ENCODE measurements around the gene U2SURP. TPM values are rescaled to one million over a fixed set of nuclear protein-coding genes. Genes with fewer than 3 reads are reported as not detected.

Gene U2SURP
- total RNA-seq, 1 donor from 2014 or later: 106 TPM

DNA sequence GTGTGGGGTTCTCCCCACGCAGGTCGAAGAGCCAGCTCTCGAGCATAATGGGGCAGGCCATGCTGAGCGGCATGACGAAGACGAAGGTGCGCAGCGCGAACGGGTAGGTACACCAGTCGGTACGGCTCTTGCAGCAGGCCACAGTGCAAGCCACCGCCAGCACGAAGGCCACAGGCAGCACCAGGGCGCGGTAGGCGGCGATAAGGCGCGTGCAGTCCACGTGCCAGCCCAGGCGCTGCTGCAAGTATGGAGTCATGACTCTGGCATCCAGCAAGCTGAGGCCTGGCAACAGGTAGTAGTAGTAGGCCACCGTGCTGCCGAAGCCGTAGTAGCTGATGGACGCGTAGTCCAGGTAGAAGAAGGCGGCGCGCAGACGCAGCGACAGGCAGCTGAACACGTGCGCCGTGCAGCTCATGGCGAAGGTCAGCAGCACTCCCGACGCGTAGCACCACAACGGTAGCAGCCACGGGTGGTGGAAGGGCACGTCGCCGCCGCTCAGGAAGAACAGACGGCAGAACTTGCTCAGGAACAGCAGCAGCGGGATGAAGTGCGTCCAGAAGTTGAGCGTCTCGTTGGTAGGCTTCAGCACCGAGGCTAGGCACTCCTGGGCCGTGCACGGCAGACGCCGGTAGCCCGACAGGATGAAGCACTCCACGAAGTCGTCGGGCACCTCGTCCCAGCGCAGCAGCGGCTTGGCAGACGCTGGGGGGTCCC is 38.7 kb upstream of the U2SURP start:
- DNase-seq (ENCODE audit: low read depth): no peak

DNA sequence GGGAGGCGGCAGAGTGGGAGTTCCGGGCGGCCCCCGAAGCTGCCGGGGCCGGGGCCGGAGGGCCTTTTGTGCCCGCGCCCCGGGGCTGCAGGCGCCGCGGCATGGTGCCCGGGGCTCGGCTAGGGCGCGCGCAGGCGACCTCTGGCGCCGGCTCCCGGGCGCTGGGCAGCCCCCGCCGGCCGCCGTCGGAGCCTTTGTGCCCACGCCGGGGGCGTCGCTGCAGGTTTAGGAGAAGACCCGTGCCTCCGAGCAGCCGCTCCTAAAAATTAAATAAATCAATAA is 38.2 kb upstream of the U2SURP start:
- Mint-ChIP-seq H3K4me3 (ENCODE audit: unreplicated experiment) (no peak overlapping the region), H3K9me3 (ENCODE audit: unreplicated experiment) (peaks cover 3% of the 10 kb centered on the region), H3K36me3 (ENCODE audit: low read depth, unreplicated experiment) (peaks cover 2% of the 10 kb centered on the region), H3K27ac (ENCODE audit: unreplicated experiment) (no peak overlapping the region), H3K27me3 (ENCODE audit: low read depth, unreplicated experiment) (peaks cover 23% of the 10 kb centered on the region), H3K4me1 (ENCODE audit: low read depth, unreplicated experiment) (peaks cover 10% of the 10 kb centered on the region)
- Histone ChIP-seq H3K4me3 (ENCODE audit: insufficient read depth, low read depth, low read length) (peak overlapping the region; percentile 60), H3K9me3 (ENCODE audit: insufficient read depth, low read depth, low read length) (peaks cover 7% of the 10 kb centered on the region), H3K4me1 (ENCODE audit: insufficient read depth, low read length) (peaks cover 10% of the 10 kb centered on the region), H3K4me2 (ENCODE audit: low read length) (peak overlapping the region; percentile 95), H4K20me1 (ENCODE audit: insufficient read depth, low read length) (no peaks in the 10 kb centered on the region), H3K27ac (ENCODE audit: low read depth, low read length) (no peak overlapping the region), H2AFZ (ENCODE audit: low read depth, low read length) (peak overlapping the region; percentile 76), H3K27me3 (ENCODE audit: insufficient read depth, low read length) (peaks cover 10% of the 10 kb centered on the region), H3K79me2 (ENCODE audit: insufficient read depth, low read length) (no peaks in the 10 kb centered on the region), H3K9ac (ENCODE audit: low read length) (peak overlapping the region; percentile 60), H3K36me3 (ENCODE audit: insufficient read depth, low read length) (no peaks in the 10 kb centered on the region)
- no peak for FAIRE-seq
- TF ChIP-seq, protein P1, sequence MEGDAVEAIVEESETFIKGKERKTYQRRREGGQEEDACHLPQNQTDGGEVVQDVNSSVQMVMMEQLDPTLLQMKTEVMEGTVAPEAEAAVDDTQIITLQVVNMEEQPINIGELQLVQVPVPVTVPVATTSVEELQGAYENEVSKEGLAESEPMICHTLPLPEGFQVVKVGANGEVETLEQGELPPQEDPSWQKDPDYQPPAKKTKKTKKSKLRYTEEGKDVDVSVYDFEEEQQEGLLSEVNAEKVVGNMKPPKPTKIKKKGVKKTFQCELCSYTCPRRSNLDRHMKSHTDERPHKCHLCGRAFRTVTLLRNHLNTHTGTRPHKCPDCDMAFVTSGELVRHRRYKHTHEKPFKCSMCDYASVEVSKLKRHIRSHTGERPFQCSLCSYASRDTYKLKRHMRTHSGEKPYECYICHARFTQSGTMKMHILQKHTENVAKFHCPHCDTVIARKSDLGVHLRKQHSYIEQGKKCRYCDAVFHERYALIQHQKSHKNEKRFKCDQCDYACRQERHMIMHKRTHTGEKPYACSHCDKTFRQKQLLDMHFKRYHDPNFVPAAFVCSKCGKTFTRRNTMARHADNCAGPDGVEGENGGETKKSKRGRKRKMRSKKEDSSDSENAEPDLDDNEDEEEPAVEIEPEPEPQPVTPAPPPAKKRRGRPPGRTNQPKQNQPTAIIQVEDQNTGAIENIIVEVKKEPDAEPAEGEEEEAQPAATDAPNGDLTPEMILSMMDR (IDR thresholded peaks at IDR 0.05; ENCODE audit: insufficient read depth, low read depth, low read length): no peak
- TF ChIP-seq EZH2 (IDR thresholded peaks at IDR 0.05; ENCODE audit: insufficient read depth, low read length): no peak
- no peak for DNase-seq (ENCODE audit: low read depth)

More for the DNA sequence above, 38.7 kb upstream of the U2SURP start:
- TF ChIP-seq, protein P1 (IDR thresholded peaks at IDR 0.05; ENCODE audit: insufficient read depth, low read depth, low read length): no peak
- TF ChIP-seq EZH2 (IDR thresholded peaks at IDR 0.05; ENCODE audit: insufficient read depth, low read length): no peak
- peaks cover 10% of the 10 kb centered on the region for H3K27me3 ChIP-seq (ENCODE audit: insufficient read depth, low read length)
- H3K27ac ChIP-seq (ENCODE audit: low read depth, low read length): no peak overlapping the region
- no peaks in the 10 kb centered on the region for H3K79me2 ChIP-seq (ENCODE audit: insufficient read depth, low read length)
- no peaks in the 10 kb centered on the region for H3K36me3 ChIP-seq (ENCODE audit: insufficient read depth, low read length)
- Mint-ChIP-seq H3K4me1 (ENCODE audit: low read depth, unreplicated experiment) (peaks cover 10% of the 10 kb centered on the region), H3K27ac (ENCODE audit: unreplicated experiment) (peak overlapping the region; percentile 69), H3K36me3 (ENCODE audit: low read depth, unreplicated experiment) (peaks cover 2% of the 10 kb centered on the region), H3K4me3 (ENCODE audit: unreplicated experiment) (peak overlapping the region; percentile 85), H3K9me3 (ENCODE audit: unreplicated experiment) (peaks cover 3% of the 10 kb centered on the region), H3K27me3 (ENCODE audit: low read depth, unreplicated experiment) (peaks cover 23% of the 10 kb centered on the region)
- peak overlapping the region; percentile 76 for H2AFZ ChIP-seq (ENCODE audit: low read depth, low read length)
- H4K20me1 ChIP-seq (ENCODE audit: insufficient read depth, low read length): no peaks in the 10 kb centered on the region
- peak overlapping the region; percentile 60 for H3K4me3 ChIP-seq (ENCODE audit: insufficient read depth, low read depth, low read length)
- no peak overlapping the region for H3K9ac ChIP-seq (ENCODE audit: low read length)
- peaks cover 10% of the 10 kb centered on the region for H3K4me1 ChIP-seq (ENCODE audit: insufficient read depth, low read length)
- no peak for FAIRE-seq
- peak overlapping the region; percentile 95 for H3K4me2 ChIP-seq (ENCODE audit: low read length)
- H3K9me3 ChIP-seq (ENCODE audit: insufficient read depth, low read depth, low read length): peaks cover 7% of the 10 kb centered on the region

Data from astrocyte (in vitro differentiated cells and primary cell).